BLaER1 (cell line): ENCODE measurements around the gene ZNF593.

ENCODE experiments used
- H3K27ac ChIP-seq: shearing (Covaris generic); formaldehyde crosslinking; 2 replicates; pipeline ENCODE4 v1.8.1; 2022
- H3K27me3 ChIP-seq: shearing (Covaris generic); formaldehyde crosslinking; 2 replicates; pipeline ENCODE4 v1.8.1; 2022
- H3K36me3 ChIP-seq: shearing (Covaris generic); formaldehyde crosslinking; 2 replicates; pipeline ENCODE4 v1.8.1; 2022
- H3K4me1 ChIP-seq: shearing (Covaris generic); formaldehyde crosslinking; 2 replicates; pipeline ENCODE4 v1.8.1; 2022
- H3K4me2 ChIP-seq: shearing (Covaris generic); formaldehyde crosslinking; 2 replicates; pipeline ENCODE4 v1.8.1; 2022
- H3K4me3 ChIP-seq: shearing (Covaris generic); formaldehyde crosslinking; 2 replicates; pipeline ENCODE4 v1.8.1; 2022
- H3K9ac ChIP-seq: shearing (Covaris generic); formaldehyde crosslinking; 2 replicates; pipeline ENCODE4 v1.8.1; 2022
- H3K9me3 ChIP-seq: shearing (Covaris generic); formaldehyde crosslinking; 2 replicates; pipeline ENCODE4 v1.8.1; 2022
- H4K20me1 ChIP-seq: shearing (Covaris generic); formaldehyde crosslinking; 2 replicates; pipeline ENCODE4 v1.8.1; 2022
- Cebpa-rat ChIP-seq: shearing (Covaris generic); IDR thresholded peaks from 2 replicates; pipeline ENCODE4 v1.8.1; 2022

The ZNF593 gene

GRCh38 chr1:26169669-26170471, at the start of gene ZNF593:
Gene ZNF593, plus strand, starts transcription at chr1:26169908. Its CDS starts 76 bp downstream, at chr1:26169984.
- Histone ChIP-seq H3K4me1 (peaks cover 41% of the 10 kb centered on the region), H3K4me3 (peak within 1 kb of the TSS; percentile 93), H3K27ac (peak within 1 kb of the TSS; percentile 92), H3K36me3 (peaks cover 14% of the 10 kb centered on the region), H3K4me2 (peak within 1 kb of the TSS; percentile 90), H4K20me1 (no peaks in the 10 kb centered on the region), H3K27me3 (no peaks in the 10 kb centered on the region), H3K9ac (peak within 1 kb of the TSS; percentile 92), H3K9me3 (no peaks in the 10 kb centered on the region)
- no peak for TF ChIP-seq Cebpa-rat

GRCh38 chr1:26121854-26122773, 47.6 kb upstream of the ZNF593 start:
- TF ChIP-seq Cebpa-rat, result no peak
- Histone ChIP-seq H3K4me3 (no peak overlapping the region), H3K36me3 (peaks cover 32% of the 10 kb centered on the region), H3K4me1 (peaks cover 61% of the 10 kb centered on the region), H3K9me3 (no peaks in the 10 kb centered on the region), H4K20me1 (no peaks in the 10 kb centered on the region), H3K4me2 (peak overlapping the region; percentile 7; the same call in 1 of the 2 replicates), H3K9ac (peak overlapping the region; percentile 3; the same call in 1 of the 2 replicates), H3K27me3 (no peaks in the 10 kb centered on the region), H3K27ac (no peak overlapping the region)

GRCh38 chr1:26122988-26123973, 46.4 kb upstream of the ZNF593 start:
- no peak overlapping the region for H3K4me3 ChIP-seq
- no peaks in the 10 kb centered on the region for H3K27me3 ChIP-seq
- H3K9ac ChIP-seq, result no peak overlapping the region
- no peak overlapping the region for H3K27ac ChIP-seq
- H4K20me1 ChIP-seq, result no peaks in the 10 kb centered on the region
- H3K36me3 ChIP-seq, result peaks cover 20% of the 10 kb centered on the region
- no peak for TF ChIP-seq Cebpa-rat
- H3K4me1 ChIP-seq, result peaks cover 73% of the 10 kb centered on the region
- H3K4me2 ChIP-seq, result no peak overlapping the region
- no peaks in the 10 kb centered on the region for H3K9me3 ChIP-seq

GRCh38 chr1:26124418-26125331, 45.0 kb upstream of the ZNF593 start:
- Histone ChIP-seq H3K4me3 (no peak overlapping the region), H3K27me3 (no peaks in the 10 kb centered on the region), H3K4me2 (0 out of 2 replicates have a peak overlapping the region, but pooled peaks have one; percentile 11), H3K9me3 (no peaks in the 10 kb centered on the region), H3K36me3 (peaks cover 7% of the 10 kb centered on the region; the same call in 1 of the 2 replicates), H3K4me1 (peaks cover 68% of the 10 kb centered on the region), H3K27ac (no peak overlapping the region), H4K20me1 (no peaks in the 10 kb centered on the region), H3K9ac (no peak overlapping the region)
- TF ChIP-seq Cebpa-rat, result no peak

GRCh38 chr1:26125382-26125781, 44.3 kb upstream of the ZNF593 start:
- H3K27ac ChIP-seq, result 0 out of 2 replicates have a peak overlapping the region, but pooled peaks have one; percentile 72
- no peaks in the 10 kb centered on the region for H4K20me1 ChIP-seq
- peak overlapping the region; percentile 75 for H3K4me2 ChIP-seq
- peaks cover 61% of the 10 kb centered on the region for H3K4me1 ChIP-seq
- H3K36me3 ChIP-seq, result peaks cover 7% of the 10 kb centered on the region; the same call in 1 of the 2 replicates
- no peak overlapping the region for H3K4me3 ChIP-seq
- H3K9ac ChIP-seq, result no peak overlapping the region
- no peak for TF ChIP-seq Cebpa-rat
- H3K27me3 ChIP-seq, result no peaks in the 10 kb centered on the region
- no peaks in the 10 kb centered on the region for H3K9me3 ChIP-seq

- Histone ChIP-seq H4K20me1 (no peaks in the 10 kb centered on the region), H3K4me2 (peak overlapping the region; percentile 75), H3K4me1 (peaks cover 57% of the 10 kb centered on the region), H3K27ac (peak overlapping the region; percentile 72), H3K9ac (peak overlapping the region; percentile 21; the same call in 1 of the 2 replicates), H3K27me3 (no peaks in the 10 kb centered on the region), H3K36me3 (peaks cover 7% of the 10 kb centered on the region; the same call in 1 of the 2 replicates), H3K9me3 (no peaks in the 10 kb centered on the region), H3K4me3 (no peak overlapping the region)
- TF ChIP-seq Cebpa-rat, result no peak
Observed at GRCh38 chr1:26125946-26126320, 43.8 kb upstream of the ZNF593 start.

GRCh38 chr1:26126321-26127084, 43.2 kb upstream of the ZNF593 start:
- H3K9me3 ChIP-seq, result no peaks in the 10 kb centered on the region
- 0 out of 2 replicates have a peak overlapping the region, but pooled peaks have one; percentile 10 for H3K4me3 ChIP-seq
- peak overlapping the region; percentile 75 for H3K4me2 ChIP-seq
- H3K9ac ChIP-seq, result peak overlapping the region; percentile 21; the same call in 1 of the 2 replicates
- peaks cover 7% of the 10 kb centered on the region; the same call in 1 of the 2 replicates for H3K36me3 ChIP-seq
- H3K27ac ChIP-seq, result peak overlapping the region; percentile 72
- H3K27me3 ChIP-seq, result no peaks in the 10 kb centered on the region
- TF ChIP-seq Cebpa-rat, result peak; percentile 53
- peaks cover 52% of the 10 kb centered on the region for H3K4me1 ChIP-seq
- no peaks in the 10 kb centered on the region for H4K20me1 ChIP-seq
